Astrocyte of the spinal cord (primary cell): ENCODE results near the gene TPK1.
"Not testable (repeated sequence)": the region's sequence is repeated elsewhere in the genome, so short reads cannot be mapped to it uniquely, and the experiment has no call there.

Experiments
- DNase-seq: peaks from one replicate; pipeline ENCODE4 v3.0.0; 2011; ENCODE audit warnings: low read depth, low spot score
- H3K4me3 ChIP-seq: 2 replicates; pipeline ENCODE4 v1.5.1; 2011; ENCODE audit warnings: low read depth, mild to moderate bottlenecking, low read length, moderate library complexity
- CTCF ChIP-seq: IDR thresholded peaks from 2 replicates; pipeline ENCODE4 v1.5.1; 2012; ENCODE audit warnings: low read depth, mild to moderate bottlenecking, low read length, inconsistent platforms
- in situ Hi-C: cut with HindIII; loops from 2 replicates; pipeline ENCODE4 v1.10.0; 2017; ENCODE audit warnings: low sequenced_read_pairs

The TPK1 gene

GRCh38 chr7:144437370-144438191, 398.3 kb downstream of the TPK1 start:
- DNase-seq: peak; percentile 64

DNA sequence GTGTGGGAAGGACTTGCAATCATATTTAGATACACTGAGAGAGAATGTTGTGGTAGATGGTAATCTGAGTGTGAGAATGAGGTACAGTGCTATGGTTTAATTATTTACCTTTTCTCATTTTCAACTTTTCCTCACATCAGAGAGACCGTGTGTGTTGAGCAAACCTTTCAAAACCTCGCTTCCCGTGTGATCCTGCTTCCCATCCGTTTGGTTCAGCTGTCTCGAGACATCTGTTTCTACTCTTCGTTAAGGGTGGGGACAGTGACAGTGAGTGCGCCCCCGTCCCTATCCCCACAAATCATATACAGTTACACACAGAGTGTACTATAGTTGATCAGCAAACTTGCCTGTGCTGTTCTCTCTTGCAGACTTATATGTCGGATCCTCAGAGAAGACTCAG, 399.4 kb downstream of the TPK1 start:
- no peak for DNase-seq
- no peak for TF ChIP-seq CTCF
- no peak overlapping the region for H3K4me3 ChIP-seq
- in situ Hi-C loops: no loop called here

More at GRCh38 chr7:144437370-144438191, 398.3 kb downstream of the TPK1 start:
- no peak overlapping the region for H3K4me3 ChIP-seq
- in situ Hi-C loops: no loop called here
- TF ChIP-seq CTCF: peak; percentile 42

GRCh38 chr7:144428431-144428830, 407.4 kb downstream of the TPK1 start:
- H3K4me3 ChIP-seq: no peak overlapping the region
- in situ Hi-C loops: no loop called here
- no peak for DNase-seq
- no peak for TF ChIP-seq CTCF

DNA sequence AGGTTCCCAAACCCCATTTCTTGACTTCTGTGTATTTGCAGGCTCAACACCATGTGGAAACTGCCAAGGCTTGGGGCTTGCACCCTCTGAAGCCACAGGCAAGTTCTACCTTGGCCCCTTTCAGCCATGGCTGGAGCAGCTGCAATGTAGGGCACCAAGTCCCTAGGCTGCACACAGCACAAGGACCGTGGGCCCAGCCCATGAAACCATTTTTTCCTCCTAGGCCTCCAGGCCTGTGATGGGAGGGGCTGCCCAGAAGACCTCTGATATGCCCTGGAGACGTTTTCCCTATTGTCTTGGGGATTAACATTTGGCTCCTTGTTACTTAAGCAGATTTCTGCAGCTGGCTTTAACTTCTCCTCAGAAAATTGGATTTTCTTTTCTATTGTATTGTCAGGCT, 408.3 kb downstream of the TPK1 start:
- in situ Hi-C loops, DNase-seq, H3K4me3 ChIP-seq: not testable (repeated sequence)

- DNase-seq, H3K4me3 ChIP-seq, in situ Hi-C loops: not testable (repeated sequence)
These were observed 416.9 kb downstream of the TPK1 start for GRCh38 chr7:144418931-144419330.

DNA sequence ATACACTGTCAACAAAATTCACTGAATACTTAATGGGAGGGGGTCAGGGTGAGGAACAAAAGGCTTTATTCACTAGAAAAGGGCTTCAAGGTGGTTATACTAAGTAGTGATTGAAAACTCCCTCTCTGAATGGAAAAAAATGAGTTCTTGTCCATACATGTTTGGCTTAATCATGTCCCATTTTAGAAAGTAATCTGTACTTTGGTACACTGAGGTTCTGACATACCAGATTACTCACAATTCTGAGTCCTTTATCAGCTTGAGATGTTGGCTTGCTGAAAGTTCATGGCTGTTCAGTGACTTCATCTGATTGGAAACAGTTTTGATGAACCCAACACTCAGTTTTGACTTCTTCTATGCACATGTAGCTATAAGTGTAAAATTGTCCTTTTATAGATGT, 419.5 kb downstream of the TPK1 start:
- in situ Hi-C loops: no loop called here

DNA sequence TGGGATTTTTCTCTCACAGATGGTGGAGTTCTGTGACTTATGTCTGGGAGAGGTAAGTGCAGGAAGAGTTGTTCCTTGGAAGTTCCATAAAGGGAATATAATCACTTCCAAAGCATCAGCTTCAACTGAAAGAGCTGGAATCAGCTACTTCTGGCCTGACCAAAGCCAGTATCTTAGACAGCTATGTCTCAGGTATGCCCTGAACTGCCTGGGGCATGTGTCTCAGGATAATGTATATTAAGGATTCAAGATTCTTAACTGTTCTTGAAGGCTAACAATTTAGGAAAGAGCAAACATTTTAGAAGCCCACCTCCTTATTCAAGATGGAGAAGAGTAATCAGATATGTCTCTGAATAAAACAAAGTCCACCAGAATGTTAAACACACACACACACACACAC, 420.0 kb downstream of the TPK1 start:
- TF ChIP-seq CTCF: no peak
- in situ Hi-C loops: no loop called here
- H3K4me3 ChIP-seq: no peak overlapping the region

More for the DNA sequence above, 419.5 kb downstream of the TPK1 start:
- no peak overlapping the region for H3K4me3 ChIP-seq
- no peak for TF ChIP-seq CTCF
- DNase-seq: no peak

More for the DNA sequence above, 420.0 kb downstream of the TPK1 start:
- DNase-seq: no peak
